Smooth muscle cell (in vitro differentiated cells): ENCODE measurements around the gene IL1RAPL2. TPM values are rescaled to one million over a fixed set of nuclear protein-coding genes. Genes with fewer than 3 reads are reported as not detected.
A peak's percentile ranks its signal among the peaks of the same experiment; 100 is the strongest.

Experiments
- DNase-seq: peaks from one replicate; lab custom pipeline; 2025; ENCODE audit not compliant: unreplicated experiment; lab: John Stamatoyannopoulos, UW
- H2AFZ ChIP-seq: fragments of 200-600 bp; sonication (generic); 2 replicates; pipeline ENCODE4 v1.6.0; 2016; ENCODE audit warnings: antibody characterized with exemption, low read depth, mild to moderate bottlenecking
- H3F3A ChIP-seq: fragments of 200-600 bp; sonication (generic); 2 replicates; pipeline ENCODE4 v1.6.0; 2017; ENCODE audit warnings: antibody characterized with exemption, low read depth
- H3K27ac ChIP-seq: fragments of 200-600 bp; sonication (generic); 2 replicates; pipeline ENCODE4 v1.5.1; 2016; ENCODE audit warnings: low read depth, mild to moderate bottlenecking
- H3K27me3 ChIP-seq: fragments of 200-600 bp; sonication (generic); 2 replicates; pipeline ENCODE4 v1.6.1; 2016; ENCODE audit warnings: low read depth, mild to moderate bottlenecking
- H3K36me3 ChIP-seq: fragments of 200-600 bp; sonication (generic); 2 replicates; pipeline ENCODE4 v1.5.1; 2016; ENCODE audit warnings: low read depth
- H3K4me1 ChIP-seq: fragments of 200-600 bp; sonication (generic); 2 replicates; pipeline ENCODE4 v1.5.1; 2016; ENCODE audit warnings: low read depth
- H3K4me2 ChIP-seq: fragments of 200-600 bp; sonication (generic); 2 replicates; pipeline ENCODE4 v1.6.0; 2016; ENCODE audit warnings: mild to moderate bottlenecking
- H3K4me3 ChIP-seq: fragments of 200-600 bp; sonication (generic); 2 replicates; pipeline ENCODE4 v1.5.1; 2016; ENCODE audit warnings: mild to moderate bottlenecking
- H3K79me2 ChIP-seq: fragments of 200-600 bp; sonication (generic); 2 replicates; pipeline ENCODE4 v1.6.0; 2016; ENCODE audit warnings: low read depth, mild to moderate bottlenecking
- H3K9ac ChIP-seq: fragments of 200-600 bp; sonication (generic); 2 replicates; pipeline ENCODE4 v1.6.0; 2016; ENCODE audit warnings: low read depth
- H3K9me3 ChIP-seq: fragments of 200-600 bp; sonication (generic); replicated peaks from 2 replicates; pipeline ENCODE4 v1.5.1; 2016; ENCODE audit warnings: low read depth
- H4K20me1 ChIP-seq: fragments of 200-600 bp; sonication (generic); 2 replicates; pipeline ENCODE4 v1.6.0; 2016; ENCODE audit warnings: low read depth
- CTCF ChIP-seq: fragments of 200-600 bp; sonication (generic); IDR thresholded peaks from 2 replicates; pipeline ENCODE4 v1.5.1; 2017; ENCODE audit warnings: borderline replicate concordance, mild to moderate bottlenecking, antibody characterized with exemption; ENCODE audit not compliant: insufficient read depth, poor library complexity, severe bottlenecking
- WGBS: methylation state at CpG from one replicate; pipeline ENCODE4 v1.1.7; 2016; ENCODE audit warnings: low lambda C conversion rate; 5-methylcytosine and 5-hydroxymethylcytosine counted together
- polyA plus RNA-seq: library from polyadenylated mRNA; unstranded; fragments of >200 nt; fragmentation: Nextera tagmentation; extraction: Ambion mirVana; gene quantifications from 2 replicates; pipeline ENCODE4 v1.2.1, GENCODE V29; 2016
- total RNA-seq: library from RNA; depleted of rRNA; stranded (reverse); fragments of >200 nt; gene quantifications from 2 replicates; pipeline ENCODE4 v1.2.3, GENCODE V29; 2014

Gene IL1RAPL2
- total and polyA plus RNA-seq, 2 experiments from 2014 or later = not detected

GRCh38 chrX:105179644-105180043 lies 613.6 kb downstream of the IL1RAPL2 start:
- no peaks in the 10 kb centered on the region for H3K9me3 ChIP-seq
- TF ChIP-seq CTCF = no peak
- no peaks in the 10 kb centered on the region for H3K4me1 ChIP-seq
- H3K79me2 ChIP-seq = no peaks in the 10 kb centered on the region
- no peak overlapping the region for H3K4me3 ChIP-seq
- WGBS = 82% methylated on average over 3 of the region's 3 CpGs
- no peaks in the 10 kb centered on the region for H3F3A ChIP-seq
- H3K27me3 ChIP-seq = no peaks in the 10 kb centered on the region
- no peaks in the 10 kb centered on the region for H3K36me3 ChIP-seq
- H3K27ac ChIP-seq = no peak overlapping the region
- H2AFZ ChIP-seq = no peak overlapping the region
- H4K20me1 ChIP-seq = no peaks in the 10 kb centered on the region
- no peak overlapping the region for H3K4me2 ChIP-seq
- no peak for DNase-seq
- no peak overlapping the region for H3K9ac ChIP-seq

GRCh38 chrX:105189093-105189492 lies 623.1 kb downstream of the IL1RAPL2 start:
- H3K4me1 ChIP-seq = no peaks in the 10 kb centered on the region
- H3F3A ChIP-seq = no peaks in the 10 kb centered on the region
- DNase-seq = no peak
- 87% methylated on average over 8 of the region's 8 CpGs for WGBS
- H3K9ac ChIP-seq = no peak overlapping the region
- no peaks in the 10 kb centered on the region for H3K27me3 ChIP-seq
- H3K4me3 ChIP-seq = no peak overlapping the region
- H3K4me2 ChIP-seq = no peak overlapping the region
- H4K20me1 ChIP-seq = no peaks in the 10 kb centered on the region
- H3K27ac ChIP-seq = no peak overlapping the region
- no peaks in the 10 kb centered on the region for H3K36me3 ChIP-seq
- no peaks in the 10 kb centered on the region for H3K9me3 ChIP-seq
- no peak for TF ChIP-seq CTCF
- no peak overlapping the region for H2AFZ ChIP-seq
- H3K79me2 ChIP-seq = no peaks in the 10 kb centered on the region

GRCh38 chrX:105190252-105190853 lies 624.4 kb downstream of the IL1RAPL2 start:
- Histone ChIP-seq H3K27ac (no peak overlapping the region), H4K20me1 (no peaks in the 10 kb centered on the region), H3K27me3 (no peaks in the 10 kb centered on the region), H3F3A (no peaks in the 10 kb centered on the region), H2AFZ (no peak overlapping the region), H3K79me2 (no peaks in the 10 kb centered on the region), H3K9me3 (no peaks in the 10 kb centered on the region), H3K4me2 (no peak overlapping the region), H3K36me3 (no peaks in the 10 kb centered on the region), H3K4me3 (no peak overlapping the region), H3K9ac (no peak overlapping the region), H3K4me1 (no peaks in the 10 kb centered on the region)
- WGBS = 14% methylated on average over 2 of the region's 2 CpGs
- no peak for DNase-seq
- TF ChIP-seq CTCF = peak; percentile 86

- H3K4me3 ChIP-seq = no peak overlapping the region
- H3K36me3 ChIP-seq = no peaks in the 10 kb centered on the region
- H4K20me1 ChIP-seq = no peaks in the 10 kb centered on the region
- H3F3A ChIP-seq = no peaks in the 10 kb centered on the region
- no peak for DNase-seq
- H3K27me3 ChIP-seq = no peaks in the 10 kb centered on the region
- TF ChIP-seq CTCF = peak; percentile 20
- H3K9ac ChIP-seq = no peak overlapping the region
- H3K4me1 ChIP-seq = no peaks in the 10 kb centered on the region
- H3K79me2 ChIP-seq = no peaks in the 10 kb centered on the region
- 37% methylated on average over 2 of the region's 2 CpGs for WGBS
- H2AFZ ChIP-seq = no peak overlapping the region
- H3K4me2 ChIP-seq = no peak overlapping the region
- no peak overlapping the region for H3K27ac ChIP-seq
- H3K9me3 ChIP-seq = no peaks in the 10 kb centered on the region
These were observed 625.9 kb downstream of the IL1RAPL2 start for GRCh38 chrX:105191878-105192277.
